Uterus (tissue), 4 donors: ENCODE data around the gene PTPRE. TPM values are rescaled to one million over a fixed set of nuclear protein-coding genes. Genes with fewer than 3 reads are reported as not detected.

Experiments
- DNase-seq, 2 donors: peaks; one replicate each; pipeline ENCODE4 v3.0.0-alpha.2; 2019 to 2020
- H3K27ac ChIP-seq, 2 donors: fragments of 200-600 bp; sonication (generic); 1 replicate in 1 of 2; 2 replicates in 1 of 2; pipeline ENCODE4 v1.5.1; 2016 to 2018
- H3K27me3 ChIP-seq, 2 donors: fragments of 200-600 bp; sonication (generic); one replicate each; pipeline ENCODE4 v1.5.1; 2018 to 2019; ENCODE audit warnings: control low read depth in 1 of 2
- H3K36me3 ChIP-seq, 2 donors: fragments of 200-600 bp; sonication (generic); one replicate each; pipeline ENCODE4 v1.5.1; 2019; ENCODE audit warnings: control low read depth in 1 of 2
- H3K4me1 ChIP-seq, 2 donors: fragments of 200-600 bp; sonication (generic); one replicate each; pipeline ENCODE4 v1.5.1; 2018 to 2019; ENCODE audit warnings: control low read depth in 1 of 2
- H3K4me3 ChIP-seq, 2 donors: fragments of 200-600 bp; sonication (generic); 1 replicate in 1 of 2; 2 replicates in 1 of 2; pipeline ENCODE4 v1.5.1; 2018 to 2019; ENCODE audit warnings: mild to moderate bottlenecking in 1 of 2
- H3K9me3 ChIP-seq, 2 donors: fragments of 200-600 bp; sonication (generic); one replicate each; pipeline ENCODE4 v1.5.1; 2019; ENCODE audit warnings: control low read depth in 1 of 2
- POLR2A ChIP-seq, 2 donors: fragments of 450-650 bp; IDR thresholded peaks; one replicate each; pipeline ENCODE4 v1.6.1; 2016; ENCODE audit warnings: antibody characterized with exemption in 2 of 2, mild to moderate bottlenecking in 1 of 2, moderate library complexity in 1 of 2
- intact Hi-C: fragments of 100-400 bp; cut with DNase I; formaldehyde crosslinking; loops from one replicate; pipeline ENCODE4 v1.15.1; 2023; ENCODE audit warnings: low total_unique reads
- total RNA-seq, 4 donors: library from RNA; depleted of rRNA in 3 of 4; stranded (reverse); fragments of >200 nt in 3 of 4; gene quantifications; one replicate each; pipeline versions ENCODE4 v1.1.0 to v1.2.4, GENCODE V29; 2014 to 2023
- donor health status: DM: yes; HTN: yes; CAD: no.

The PTPRE gene
- total RNA-seq, 4 donors from 2014 or later = 9.4 to 18.9 (median 16.3) TPM

DNA sequence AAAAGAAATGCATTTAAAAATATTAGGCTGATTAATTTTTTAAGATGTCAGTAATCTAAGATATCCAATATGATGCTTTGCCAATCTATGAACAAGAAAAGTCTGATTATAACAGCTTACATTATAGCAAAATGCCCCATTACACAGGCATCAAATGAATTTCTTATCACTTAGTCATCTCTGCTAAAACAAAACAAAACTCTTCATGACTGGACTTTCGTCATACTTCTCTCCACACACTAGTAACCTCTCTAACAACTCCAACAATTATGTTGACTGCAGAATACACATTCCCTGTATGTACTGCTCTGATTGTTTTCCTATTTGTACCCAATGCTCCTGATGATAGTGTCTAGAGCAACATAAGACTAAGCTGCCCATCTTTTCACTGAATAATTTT, 223.1 kb downstream of the PTPRE start:
- no peak for TF ChIP-seq POLR2A (IDR thresholded peaks at IDR 0.05)
- Histone ChIP-seq H3K36me3 (no peaks in the 10 kb centered on the region), H3K27ac (no peak overlapping the region), H3K27me3 (no peaks in the 10 kb centered on the region), H3K9me3 (no peaks in the 10 kb centered on the region), H3K4me3 (no peak overlapping the region), H3K4me1 (peaks cover 5 to 7% of the 10 kb centered on the region in 2 donors)
- no peak for DNase-seq
- intact Hi-C loops = no loop called here

Other genes with a start within 250 kb of the PTPRE start
- gene FOXI2, start 169.9 kb upstream of the PTPRE start, total RNA-seq = 1 to 10 TPM in 1 of 4 donors, under 1 TPM in 1, not detected in 2; 0.14 to 1.3 TPM
- gene CLRN3, start 14.2 kb upstream of the PTPRE start, total RNA-seq = not detected
- 10 to 100 TPM in 1 of 4 donors, under 1 TPM in 3; under 0.01 to 16.9 (median 0.56) TPM for gene MKI67, start 219.3 kb downstream of the PTPRE start, total RNA-seq